Body of pancreas (tissue), 4 donors: Measurements from ENCODE around the gene STX8. TPM values are rescaled to one million over a fixed set of nuclear protein-coding genes. Genes with fewer than 3 reads are reported as not detected.
"Not testable (repeated sequence)": the region's sequence is repeated elsewhere in the genome, so short reads cannot be mapped to it uniquely, and the experiment has no call there.

Experiments used
- ATAC-seq: fragments of 150-250 bp; one replicate; pipeline ENCODE4 v1.9.1; 2016
- DNase-seq, 4 donors: peaks; one replicate each; pipeline ENCODE4 v3.0.0-alpha.2; 2019
- H3K27ac ChIP-seq, 4 donors: fragments of 200-600 bp; sonication (generic); 1 replicate in 3 of 4; 2 replicates in 1 of 4; pipeline versions ENCODE4 v1.5.1 to v1.6.1; 2016 to 2019; ENCODE audit warnings: mild to moderate bottlenecking in 1 of 4, mixed read lengths in 1 of 4, moderate library complexity in 1 of 4
- H3K27me3 ChIP-seq, 2 donors: fragments of 200-600 bp; sonication (generic); one replicate each; pipeline ENCODE4 v1.6.0; 2016; ENCODE audit warnings: mild to moderate bottlenecking in 1 of 2
- H3K36me3 ChIP-seq, 2 donors: fragments of 200-600 bp; sonication (generic); replicated peaks in 1 of 2; 2 replicates each; pipeline ENCODE4 v1.5.1; 2016; ENCODE audit warnings: low read depth in 2 of 2; ENCODE audit not compliant: insufficient read depth in 1 of 2
- H3K4me1 ChIP-seq: fragments of 200-600 bp; sonication (generic); one replicate; pipeline ENCODE4 v1.6.0; 2016
- H3K4me3 ChIP-seq, 2 donors: fragments of 200-600 bp; sonication (generic); 1 replicate in 1 of 2; 2 replicates in 1 of 2; pipeline ENCODE4 v1.5.1; 2016 to 2019
- H3K9me3 ChIP-seq, 3 donors: fragments of 200-600 bp; sonication (generic); 1 replicate in 2 of 3; 2 replicates in 1 of 3; pipeline ENCODE4 v1.5.1; 2016
- CTCF ChIP-seq, 7 experiments: fragments of 450-650 bp in 4 of 7; fragments of 200-600 bp in 3 of 7; sonication (generic) in 3 of 7; IDR thresholded peaks; one replicate each; pipeline ENCODE4 v1.5.1; 2016 to 2019; ENCODE audit warnings: antibody characterized with exemption in 7 of 7
- POLR2A ChIP-seq, 3 donors: fragments of 450-650 bp; IDR thresholded peaks; one replicate each; pipeline ENCODE4 v1.6.1; 2016; ENCODE audit warnings: antibody characterized with exemption in 3 of 3, mild to moderate bottlenecking in 2 of 3
- WGBS, 2 donors: methylation state at CpG; one replicate each; pipeline ENCODE4 v1.1.5; 2017; 5-methylcytosine and 5-hydroxymethylcytosine counted together
- intact Hi-C: fragments of 100-400 bp; cut with DNase I; formaldehyde crosslinking; loops from one replicate; pipeline ENCODE4 v1.15.1; 2023
- total RNA-seq, 2 donors: library from RNA; depleted of rRNA; stranded (reverse); fragments of >200 nt; gene quantifications; one replicate each; pipeline ENCODE4 v1.1.0, GENCODE V29; 2016

STX8 gene
- total RNA-seq, 2 donors from 2014 or later, result 32.2 to 37.6 TPM

- TF ChIP-seq POLR2A (IDR thresholded peaks at IDR 0.05), result no peak
- TF ChIP-seq CTCF (IDR thresholded peaks at IDR 0.05), result no peak
- WGBS, 2 donors, result 70 to 77% methylated on average over 24 of the region's 24 CpGs
- peak in 1 of 4 donors; percentile 18 for DNase-seq
- H3K9me3 ChIP-seq, result peaks cover 0 to 4% (median 0%) of the 10 kb centered on the region in 3 donors
- intact Hi-C loops, result no loop called here
- H3K36me3 ChIP-seq, result no peaks in the 10 kb centered on the region
- no peaks in the 10 kb centered on the region for H3K27me3 ChIP-seq
- H3K4me1 ChIP-seq, result no peaks in the 10 kb centered on the region
- no peak overlapping the region for H3K27ac ChIP-seq
- no peak overlapping the region for H3K4me3 ChIP-seq
- no peak for ATAC-seq
Observed at GRCh38 chr17:9261081-9262012, 314.3 kb downstream of the STX8 start.

GRCh38 chr17:9259419-9259818 lies 316.2 kb downstream of the STX8 start:
- TF ChIP-seq POLR2A (IDR thresholded peaks at IDR 0.05) (no peak), CTCF (IDR thresholded peaks at IDR 0.05) (no peak)
- H3K27ac ChIP-seq, result no peak overlapping the region
- DNase-seq, result peak in 2 of 4 donors; percentile 13 to 29
- no peaks in the 10 kb centered on the region for H3K4me1 ChIP-seq
- ATAC-seq, result peak; percentile 50
- H3K36me3 ChIP-seq, result no peaks in the 10 kb centered on the region
- 63% methylated on average over 10 of the region's 10 CpGs for WGBS, 2 donors
- H3K9me3 ChIP-seq, result peaks cover 0 to 4% (median 0%) of the 10 kb centered on the region in 3 donors
- no peaks in the 10 kb centered on the region for H3K27me3 ChIP-seq
- intact Hi-C loops, result no loop called here
- no peak overlapping the region for H3K4me3 ChIP-seq

- H3K4me1 ChIP-seq, result no peaks in the 10 kb centered on the region
- H3K27me3 ChIP-seq, result no peaks in the 10 kb centered on the region
- intact Hi-C loops, result no loop called here
- no peaks in the 10 kb centered on the region for H3K36me3 ChIP-seq
- no peak overlapping the region for H3K4me3 ChIP-seq
- H3K9me3 ChIP-seq, result no peaks in the 10 kb centered on the region
- no peak for DNase-seq
- 65 to 72% methylated on average over 13 to 15 of the region's 15 CpGs for WGBS, 2 donors
- TF ChIP-seq POLR2A (IDR thresholded peaks at IDR 0.05), result no peak
- TF ChIP-seq CTCF (IDR thresholded peaks at IDR 0.05), result no peak
- no peak overlapping the region for H3K27ac ChIP-seq
- ATAC-seq, result no peak
Observed at GRCh38 chr17:9258115-9259015, 317.3 kb downstream of the STX8 start.

GRCh38 chr17:9257630-9257965 lies 318.0 kb downstream of the STX8 start:
- DNase-seq, H3K27ac ChIP-seq, ATAC-seq, H3K9me3 ChIP-seq, intact Hi-C loops, H3K4me1 ChIP-seq, H3K4me3 ChIP-seq, H3K36me3 ChIP-seq, H3K27me3 ChIP-seq: not testable (repeated sequence)
- WGBS, 2 donors, result 92 to 94% methylated on average over 8 to 9 of the region's 9 CpGs
